Esophagus muscularis mucosa (tissue), 4 donors: ENCODE results near the gene MIA3. TPM values are rescaled to one million over a fixed set of nuclear protein-coding genes. Genes with fewer than 3 reads are reported as not detected.

Experiments used
- DNase-seq: peaks from one replicate; pipeline ENCODE4 v3.0.0-alpha.2; 2017; ENCODE audit errors: extremely low spot score
- H3K27ac ChIP-seq, 4 donors: fragments of 200-600 bp; sonication (generic); replicated peaks in 1 of 4; 1 replicate in 3 of 4; 2 replicates in 1 of 4; pipeline ENCODE4 v1.5.1; 2016 to 2019; ENCODE audit warnings: mild to moderate bottlenecking in 1 of 4
- H3K27me3 ChIP-seq, 4 donors: fragments of 200-600 bp; sonication (generic); one replicate each; pipeline versions ENCODE4 v1.5.1 to v1.6.0; 2016 to 2019
- H3K36me3 ChIP-seq, 4 donors: fragments of 200-600 bp; sonication (generic); one replicate each; pipeline ENCODE4 v1.5.1; 2016 to 2019
- H3K4me1 ChIP-seq, 4 donors: fragments of 200-600 bp; sonication (generic); one replicate each; pipeline ENCODE4 v1.5.1; 2016 to 2019
- H3K4me3 ChIP-seq, 4 donors: fragments of 200-600 bp; sonication (generic); 1 replicate in 2 of 4; 2 replicates in 2 of 4; pipeline ENCODE4 v1.5.1; 2016 to 2019; ENCODE audit warnings: mild to moderate bottlenecking in 4 of 4, moderate library complexity in 1 of 4
- H3K9me3 ChIP-seq, 4 donors: fragments of 200-600 bp; sonication (generic); 1 replicate in 3 of 4; 2 replicates in 1 of 4; pipeline ENCODE4 v1.5.1; 2016 to 2019
- CTCF ChIP-seq, 3 experiments: fragments of 200-600 bp in 2 of 3; fragments of 450-650 bp in 1 of 3; sonication (generic) in 2 of 3; IDR thresholded peaks; one replicate each; pipeline ENCODE4 v1.5.1; 2017 to 2019; ENCODE audit warnings: antibody characterized with exemption in 3 of 3, mild to moderate bottlenecking in 2 of 3, moderate library complexity in 1 of 3
- EP300 ChIP-seq: sonication (generic); formaldehyde crosslinking; IDR thresholded peaks from one replicate; pipeline ENCODE4 v1.6.1; 2017; ENCODE audit warnings: antibody characterized with exemption
- POLR2A ChIP-seq: fragments of 450-650 bp; IDR thresholded peaks from one replicate; pipeline ENCODE4 v1.6.1; 2017; ENCODE audit warnings: antibody characterized with exemption, moderate library complexity, mild to moderate bottlenecking, low read depth
- POLR2AphosphoS5 ChIP-seq, 2 donors: sonication (generic); formaldehyde crosslinking; IDR thresholded peaks; one replicate each; pipeline ENCODE4 v1.6.1; 2017; ENCODE audit warnings: antibody characterized with exemption in 2 of 2
- whole genome bisulfite sequencing: methylation state at CpG from one replicate; pipeline ENCODE4 v1.1.5; 2018; 5-methylcytosine and 5-hydroxymethylcytosine counted together
- intact Hi-C: fragments of 100-400 bp; cut with DNase I; formaldehyde crosslinking; loops from one replicate; pipeline ENCODE4 v1.15.1; 2023
- total RNA-seq, 4 donors: library from RNA; depleted of rRNA; stranded (reverse); fragments of >200 nt; gene quantifications; one replicate each; pipeline versions ENCODE4 v1.1.0 to v1.2.1, GENCODE V29; 2016

Gene MIA3
- total RNA-seq, 4 donors from 2014 or later, result 36.1 to 53.0 (median 49.0) TPM

GRCh38 chr1:222617367-222617951 is 438 bp upstream of the MIA3 start:
- H3K27ac ChIP-seq, result peak overlapping the region; percentile 68 to 92 (median 78)
- no peak for TF ChIP-seq POLR2A
- no peak for TF ChIP-seq CTCF (IDR thresholded peaks at IDR 0.05)
- TF ChIP-seq POLR2AphosphoS5 (IDR thresholded peaks at IDR 0.05), result peak; percentile 61 to 74
- no peak for TF ChIP-seq EP300
- 4% methylated on average over 19 of the region's 37 CpGs for WGBS
- intact Hi-C loops, result loop anchor here (5.0 kb wide), 1 partner anchor 150 kb away; no protein-coding TSS in a partner anchor
- peak; percentile 96 for DNase-seq
- no peaks in the 10 kb centered on the region for H3K9me3 ChIP-seq
- H3K4me3 ChIP-seq, result peak overlapping the region; percentile 91 to 100 (median 98)
- H3K36me3 ChIP-seq, result peaks cover 0 to 13% (median 9%) of the 10 kb centered on the region in 4 donors
- H3K27me3 ChIP-seq, result no peaks in the 10 kb centered on the region
- peaks cover 4 to 30% (median 21%) of the 10 kb centered on the region in 4 donors for H3K4me1 ChIP-seq

GRCh38 chr1:222618880-222619596 is 1.1 kb downstream of the MIA3 start:
- peaks cover 4 to 30% (median 21%) of the 10 kb centered on the region in 4 donors for H3K4me1 ChIP-seq
- no peaks in the 10 kb centered on the region for H3K9me3 ChIP-seq
- intact Hi-C loops, result loop anchor here (5.0 kb wide), 1 partner anchor 152 kb away; no protein-coding TSS in a partner anchor
- peak overlapping the region; percentile 86 to 92 (median 90) for H3K27ac ChIP-seq
- no peaks in the 10 kb centered on the region for H3K27me3 ChIP-seq
- no peak for DNase-seq
- H3K36me3 ChIP-seq, result peaks cover 7 to 26% (median 17%) of the 10 kb centered on the region in 4 donors
- no peak for TF ChIP-seq POLR2A
- no peak for TF ChIP-seq POLR2AphosphoS5 (IDR thresholded peaks at IDR 0.05)
- no peak for TF ChIP-seq CTCF (IDR thresholded peaks at IDR 0.05)
- TF ChIP-seq EP300, result no peak
- peak overlapping the region; percentile 91 to 100 (median 98) for H3K4me3 ChIP-seq
- WGBS, result 48% methylated on average over 9 of the region's 20 CpGs

- no peak for DNase-seq
- no peak overlapping the region for H3K4me3 ChIP-seq
- H3K4me1 ChIP-seq, result peaks cover 4 to 30% (median 21%) of the 10 kb centered on the region in 4 donors
- WGBS, result 84% methylated on average over 2 of the region's 2 CpGs
- no peak for TF ChIP-seq EP300
- no peak for TF ChIP-seq CTCF (IDR thresholded peaks at IDR 0.05)
- TF ChIP-seq POLR2A, result no peak
- no peak for TF ChIP-seq POLR2AphosphoS5 (IDR thresholded peaks at IDR 0.05)
- intact Hi-C loops, result no loop called here
- H3K9me3 ChIP-seq, result no peaks in the 10 kb centered on the region
- no peaks in the 10 kb centered on the region for H3K27me3 ChIP-seq
- no peak overlapping the region for H3K27ac ChIP-seq
- H3K36me3 ChIP-seq, result peaks cover 8 to 35% (median 26%) of the 10 kb centered on the region in 4 donors
Observed at GRCh38 chr1:222620566-222620965, 2.7 kb downstream of the MIA3 start.

GRCh38 chr1:222622765-222623164 is 4.9 kb downstream of the MIA3 start:
- DNase-seq, result no peak
- intact Hi-C loops, result no loop called here
- H3K4me1 ChIP-seq, result peaks cover 4 to 22% (median 18%) of the 10 kb centered on the region in 4 donors
- H3K27ac ChIP-seq, result no peak overlapping the region
- no peaks in the 10 kb centered on the region for H3K27me3 ChIP-seq
- 85% methylated on average over 5 of the region's 5 CpGs for WGBS
- TF ChIP-seq CTCF (IDR thresholded peaks at IDR 0.05), result no peak
- TF ChIP-seq POLR2AphosphoS5 (IDR thresholded peaks at IDR 0.05), result no peak
- TF ChIP-seq POLR2A, result no peak
- no peak for TF ChIP-seq EP300
- no peak overlapping the region for H3K4me3 ChIP-seq
- H3K9me3 ChIP-seq, result no peaks in the 10 kb centered on the region
- H3K36me3 ChIP-seq, result peaks cover 14 to 57% (median 48%) of the 10 kb centered on the region in 4 donors
